Kidney (tissue), 14 donors: Measurements from ENCODE around the gene FXYD3. TPM values are rescaled to one million over a fixed set of nuclear protein-coding genes. Genes with fewer than 3 reads are reported as not detected.

ENCODE experiments used
- DNase-seq, 5 donors: peaks; one replicate each; pipeline ENCODE4 v3.0.0-alpha.2; 2013 to 2020
- FAIRE-seq: peaks from 2 replicates; lab custom pipeline; 2012; peaks lifted over from hg19 to GRCh38; lab: Jason Lieb, UNC
- H3K27ac ChIP-seq, 2 donors: one replicate each; pipeline ENCODE4 v1.7.0; 2013; ENCODE audit warnings: low read depth in 2 of 2, low read length in 2 of 2, inconsistent platforms in 1 of 2
- H3K27me3 ChIP-seq: one replicate; pipeline ENCODE4 v1.7.1; 2013; ENCODE audit warnings: low read length, inconsistent platforms; ENCODE audit not compliant: control insufficient read depth, insufficient read depth
- H3K36me3 ChIP-seq, 3 donors: one replicate each; pipeline versions ENCODE4 v1.7.0 to v1.7.1; 2013; ENCODE audit warnings: low read length in 3 of 3, control low read depth in 1 of 3, inconsistent platforms in 1 of 3; ENCODE audit not compliant: insufficient read depth in 3 of 3, control insufficient read depth in 2 of 3
- H3K4me1 ChIP-seq, 3 donors: one replicate each; pipeline versions ENCODE4 v1.7.0 to v1.7.1; 2013; ENCODE audit warnings: low read length in 3 of 3, inconsistent platforms in 1 of 3, low read depth in 1 of 3; ENCODE audit not compliant: control insufficient read depth in 2 of 3, insufficient read depth in 2 of 3
- H3K4me3 ChIP-seq, 3 donors: one replicate each; pipeline versions ENCODE4 v1.7.0 to v1.8.1; 2013; ENCODE audit warnings: low read length in 3 of 3, control low read depth in 1 of 3, inconsistent platforms in 1 of 3
- H3K9ac ChIP-seq, 3 donors: one replicate each; pipeline versions ENCODE4 v1.7.0 to v1.7.1; 2013; ENCODE audit warnings: low read length in 3 of 3, control low read depth in 1 of 3, inconsistent platforms in 1 of 3
- H3K9me3 ChIP-seq, 3 donors: one replicate each; pipeline versions ENCODE4 v1.7.0 to v1.7.1; 2013; ENCODE audit warnings: low read length in 3 of 3, control low read depth in 1 of 3, inconsistent platforms in 1 of 3; ENCODE audit not compliant: control insufficient read depth in 2 of 3, insufficient read depth in 1 of 3
- CTCF ChIP-seq: IDR thresholded peaks from 3 replicates; pipeline ENCODE4 v1.5.1; 2012; ENCODE audit warnings: mild to moderate bottlenecking, moderate library complexity, borderline replicate concordance; ENCODE audit not compliant: insufficient read depth; ENCODE audit errors: extremely low read depth
- intact Hi-C: fragments of 100-400 bp; cut with DNase I; formaldehyde crosslinking; loops from one replicate; pipeline ENCODE4 v1.11.1; 2022
- polyA plus RNA-seq: library from polyadenylated mRNA; stranded (reverse); fragments of 350-450 nt; fragmentation: Illumina TruSeq; extraction: RNeasy Lipid Tissue Mini Kit (QIAGEN cat#74804); gene quantifications from one replicate; pipeline ENCODE4 v1.2.3, GENCODE V29; 2014; ENCODE audit warnings: low read depth, low replicate concordance; ENCODE audit not compliant: insufficient read depth
- total RNA-seq: library from RNA; stranded (reverse); fragmentation: NEBNext Ultra II Directional; extraction: Animal tissue kit (Norgen Biotek cat#: 25700); gene quantifications from one replicate; pipeline ENCODE4 v1.2.1, GENCODE V29; 2021
- donor health status: control.
- donor health status: control.
- donor health status: control.
- donor health status: control.
- donor health status: control.
- donor health status: DM: yes; HTN: yes; CAD: no.
- donor health status: Normal renal cell carcinoma (clear cell type).

Gene FXYD3
- total and polyA plus RNA-seq, 2 donors from 2014 or later = 26.4 to 33.7 TPM

- DNase-seq = no peak
- intact Hi-C loops = no loop called here
Measured at GRCh38 chr19:35093430-35093829, 22.2 kb upstream of the FXYD3 start.

GRCh38 chr19:35093941-35094647 lies 21.5 kb upstream of the FXYD3 start:
- FAIRE-seq = no peak
- Histone ChIP-seq H3K27ac (no peak overlapping the region), H3K4me3 (no peak overlapping the region), H3K9ac (no peak overlapping the region), H3K9me3 (no peaks in the 10 kb centered on the region), H3K4me1 (no peaks in the 10 kb centered on the region), H3K36me3 (no peaks in the 10 kb centered on the region), H3K27me3 (no peaks in the 10 kb centered on the region)
- intact Hi-C loops = no loop called here
- TF ChIP-seq CTCF = no peak
- no peak for DNase-seq

More at GRCh38 chr19:35093430-35093829, 22.2 kb upstream of the FXYD3 start:
- Histone ChIP-seq H3K36me3 (no peaks in the 10 kb centered on the region), H3K9me3 (no peaks in the 10 kb centered on the region), H3K27ac (no peak overlapping the region), H3K4me3 (no peak overlapping the region), H3K9ac (no peak overlapping the region), H3K27me3 (no peaks in the 10 kb centered on the region), H3K4me1 (no peaks in the 10 kb centered on the region)
- no peak for FAIRE-seq
- TF ChIP-seq CTCF = no peak

GRCh38 chr19:35094656-35095055 lies 21.0 kb upstream of the FXYD3 start:
- intact Hi-C loops = no loop called here
- Histone ChIP-seq H3K9ac (no peak overlapping the region), H3K27ac (no peak overlapping the region), H3K27me3 (no peaks in the 10 kb centered on the region), H3K4me3 (no peak overlapping the region), H3K9me3 (no peaks in the 10 kb centered on the region), H3K4me1 (no peaks in the 10 kb centered on the region), H3K36me3 (no peaks in the 10 kb centered on the region)
- no peak for DNase-seq
- FAIRE-seq = no peak
- TF ChIP-seq CTCF = no peak
